BLaER1 (cell line): ENCODE data around the gene CAMK2A.
A peak's percentile ranks its signal among the peaks of the same experiment; 100 is the strongest.

Source experiments
- H3K27ac ChIP-seq: shearing (Covaris generic); formaldehyde crosslinking; 2 replicates; pipeline ENCODE4 v1.8.1; 2022
- H3K27me3 ChIP-seq: shearing (Covaris generic); formaldehyde crosslinking; 2 replicates; pipeline ENCODE4 v1.8.1; 2022
- H3K36me3 ChIP-seq: shearing (Covaris generic); formaldehyde crosslinking; 2 replicates; pipeline ENCODE4 v1.8.1; 2022
- H3K4me1 ChIP-seq: shearing (Covaris generic); formaldehyde crosslinking; 2 replicates; pipeline ENCODE4 v1.8.1; 2022
- H3K4me2 ChIP-seq: shearing (Covaris generic); formaldehyde crosslinking; 2 replicates; pipeline ENCODE4 v1.8.1; 2022
- H3K4me3 ChIP-seq: shearing (Covaris generic); formaldehyde crosslinking; 2 replicates; pipeline ENCODE4 v1.8.1; 2022
- H3K9ac ChIP-seq: shearing (Covaris generic); formaldehyde crosslinking; 2 replicates; pipeline ENCODE4 v1.8.1; 2022
- H3K9me3 ChIP-seq: shearing (Covaris generic); formaldehyde crosslinking; 2 replicates; pipeline ENCODE4 v1.8.1; 2022
- H4K20me1 ChIP-seq: shearing (Covaris generic); formaldehyde crosslinking; 2 replicates; pipeline ENCODE4 v1.8.1; 2022
- Cebpa-rat ChIP-seq: shearing (Covaris generic); IDR thresholded peaks from 2 replicates; pipeline ENCODE4 v1.8.1; 2022

The CAMK2A gene

DNA sequence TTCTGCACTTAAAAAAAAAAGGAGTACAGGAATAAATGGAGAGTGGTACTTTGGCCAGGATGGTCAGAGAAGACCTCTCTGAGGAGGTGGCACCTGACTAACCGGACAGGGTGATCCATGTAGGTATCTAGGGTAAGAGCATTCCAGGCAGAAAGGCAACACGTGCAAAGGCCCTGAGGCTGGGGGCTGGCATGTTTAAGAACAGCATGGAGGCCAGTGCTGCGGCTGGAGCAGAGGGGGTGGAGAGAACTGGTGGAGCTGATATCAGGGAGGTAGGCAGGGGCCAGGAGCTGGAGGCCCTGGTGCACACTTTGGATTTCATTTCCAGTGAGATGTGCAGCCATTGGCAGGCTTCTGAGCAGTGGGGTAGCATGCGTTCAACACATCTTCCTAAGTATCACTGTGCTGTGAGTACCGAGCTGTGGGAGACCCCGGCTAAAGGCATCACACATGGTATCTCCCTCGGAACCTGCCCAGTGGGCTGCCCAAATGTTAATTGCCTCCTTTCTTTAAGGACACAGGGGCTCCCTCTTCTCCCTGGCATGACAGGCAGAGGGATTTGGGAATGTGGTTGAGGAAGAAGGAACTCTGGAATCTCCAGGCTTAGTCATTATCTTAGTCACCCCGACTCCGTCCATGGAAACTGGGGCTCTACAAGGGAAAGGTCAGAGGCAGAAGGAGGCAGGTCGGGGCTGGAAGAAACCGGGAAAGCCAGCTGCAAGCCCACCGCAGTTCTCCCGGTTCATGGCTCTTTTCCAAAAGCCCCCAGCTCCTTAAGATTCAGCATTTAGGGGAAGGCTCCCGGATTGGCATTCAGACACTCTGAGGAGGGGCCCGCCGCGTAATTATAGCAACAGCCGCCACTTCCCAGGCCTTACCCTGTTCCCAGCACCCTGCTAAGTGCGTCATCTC is 81.1 kb downstream of the CAMK2A start:
- H3K4me3 ChIP-seq, result peak overlapping the region; percentile 41
- no peaks in the 10 kb centered on the region for H4K20me1 ChIP-seq
- no peaks in the 10 kb centered on the region for H3K36me3 ChIP-seq
- H3K9ac ChIP-seq, result 0 out of 2 replicates have a peak overlapping the region, but pooled peaks have one; percentile 35
- H3K27ac ChIP-seq, result no peak overlapping the region
- H3K9me3 ChIP-seq, result no peaks in the 10 kb centered on the region
- peaks cover 74% of the 10 kb centered on the region for H3K4me1 ChIP-seq
- H3K27me3 ChIP-seq, result 0 out of 2 replicates have a peak, but pooled peaks cover 5% of the 10 kb centered on the region
- H3K4me2 ChIP-seq, result peak overlapping the region; percentile 87
- TF ChIP-seq Cebpa-rat, result no peak

- H3K27ac ChIP-seq, result no peak overlapping the region
- 0 out of 2 replicates have a peak, but pooled peaks cover 5% of the 10 kb centered on the region for H3K27me3 ChIP-seq
- peaks cover 60% of the 10 kb centered on the region for H3K4me1 ChIP-seq
- no peak for TF ChIP-seq Cebpa-rat
- H3K4me3 ChIP-seq, result no peak overlapping the region
- no peaks in the 10 kb centered on the region for H3K9me3 ChIP-seq
- H3K9ac ChIP-seq, result no peak overlapping the region
- no peaks in the 10 kb centered on the region for H4K20me1 ChIP-seq
- H3K36me3 ChIP-seq, result no peaks in the 10 kb centered on the region
- H3K4me2 ChIP-seq, result peak overlapping the region; percentile 55
Measured at GRCh38 chr5:150206779-150207115, 82.8 kb downstream of the CAMK2A start.

GRCh38 chr5:150206098-150206778 is 83.3 kb downstream of the CAMK2A start:
- no peak for TF ChIP-seq Cebpa-rat
- Histone ChIP-seq H3K4me1 (peaks cover 56% of the 10 kb centered on the region), H3K27me3 (0 out of 2 replicates have a peak, but pooled peaks cover 5% of the 10 kb centered on the region), H3K27ac (no peak overlapping the region), H3K9ac (no peak overlapping the region), H4K20me1 (no peaks in the 10 kb centered on the region), H3K9me3 (no peaks in the 10 kb centered on the region), H3K4me2 (peak overlapping the region; percentile 55), H3K36me3 (no peaks in the 10 kb centered on the region), H3K4me3 (no peak overlapping the region)

DNA sequence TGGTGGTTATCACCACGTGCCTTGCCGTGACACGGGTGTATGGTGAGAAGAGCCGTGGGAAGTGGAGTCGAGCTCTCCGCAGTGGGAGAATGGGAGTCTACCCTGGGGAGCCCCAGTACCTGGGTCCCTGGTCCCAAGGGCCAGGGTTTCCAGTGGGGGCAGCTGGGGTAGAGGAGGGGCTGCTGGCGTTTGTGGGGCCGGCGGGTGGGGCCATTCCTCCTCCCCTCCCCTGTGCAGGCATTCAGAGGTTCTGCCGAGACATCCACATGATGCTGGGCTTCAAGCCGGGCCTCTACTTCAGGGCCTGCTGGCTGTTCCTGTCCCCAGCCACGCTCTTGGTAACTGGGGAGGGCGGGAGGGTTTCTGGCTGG is 85.0 kb downstream of the CAMK2A start:
- Histone ChIP-seq H3K4me2 (peak overlapping the region; percentile 45; the same call in 1 of the 2 replicates), H3K27ac (no peak overlapping the region), H3K4me3 (no peak overlapping the region), H3K27me3 (0 out of 2 replicates have a peak, but pooled peaks cover 5% of the 10 kb centered on the region), H3K4me1 (peaks cover 39% of the 10 kb centered on the region), H3K9me3 (no peaks in the 10 kb centered on the region), H4K20me1 (no peaks in the 10 kb centered on the region), H3K36me3 (no peaks in the 10 kb centered on the region), H3K9ac (no peak overlapping the region)
- TF ChIP-seq Cebpa-rat, result no peak

- Histone ChIP-seq H3K27ac (no peak overlapping the region), H3K4me2 (peak overlapping the region; percentile 45), H3K4me1 (peaks cover 33% of the 10 kb centered on the region), H3K9me3 (no peaks in the 10 kb centered on the region), H3K27me3 (0 out of 2 replicates have a peak, but pooled peaks cover 5% of the 10 kb centered on the region), H3K4me3 (no peak overlapping the region), H4K20me1 (no peaks in the 10 kb centered on the region), H3K9ac (no peak overlapping the region), H3K36me3 (no peaks in the 10 kb centered on the region)
- TF ChIP-seq Cebpa-rat, result no peak
Measured at GRCh38 chr5:150203832-150204589, 85.6 kb downstream of the CAMK2A start.

DNA sequence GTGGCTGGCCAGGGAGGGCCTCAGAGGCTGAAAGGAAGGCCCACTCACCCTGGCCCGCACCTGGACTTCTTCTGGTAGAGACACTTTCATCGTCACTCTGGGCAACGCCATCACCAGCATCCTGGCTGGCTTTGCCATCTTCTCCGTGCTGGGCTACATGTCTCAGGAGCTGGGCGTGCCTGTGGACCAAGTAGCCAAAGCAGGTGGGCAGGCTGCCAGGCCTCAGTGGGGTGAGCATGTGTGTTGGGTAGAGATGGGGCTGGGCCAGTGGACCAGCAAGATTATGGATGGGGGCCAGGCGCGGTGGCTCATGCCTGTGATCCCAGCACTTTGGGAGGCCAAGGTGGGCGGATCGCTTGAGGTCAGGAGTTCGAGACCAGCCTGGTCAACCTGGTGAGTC is 87.1 kb downstream of the CAMK2A start:
- H3K27ac ChIP-seq, result no peak overlapping the region
- peaks cover 22% of the 10 kb centered on the region for H3K4me1 ChIP-seq
- TF ChIP-seq Cebpa-rat, result no peak
- H3K27me3 ChIP-seq, result no peaks in the 10 kb centered on the region
- no peak overlapping the region for H3K9ac ChIP-seq
- no peaks in the 10 kb centered on the region for H3K9me3 ChIP-seq
- H3K4me2 ChIP-seq, result no peak overlapping the region
- H3K36me3 ChIP-seq, result no peaks in the 10 kb centered on the region
- no peaks in the 10 kb centered on the region for H4K20me1 ChIP-seq
- H3K4me3 ChIP-seq, result no peak overlapping the region

DNA sequence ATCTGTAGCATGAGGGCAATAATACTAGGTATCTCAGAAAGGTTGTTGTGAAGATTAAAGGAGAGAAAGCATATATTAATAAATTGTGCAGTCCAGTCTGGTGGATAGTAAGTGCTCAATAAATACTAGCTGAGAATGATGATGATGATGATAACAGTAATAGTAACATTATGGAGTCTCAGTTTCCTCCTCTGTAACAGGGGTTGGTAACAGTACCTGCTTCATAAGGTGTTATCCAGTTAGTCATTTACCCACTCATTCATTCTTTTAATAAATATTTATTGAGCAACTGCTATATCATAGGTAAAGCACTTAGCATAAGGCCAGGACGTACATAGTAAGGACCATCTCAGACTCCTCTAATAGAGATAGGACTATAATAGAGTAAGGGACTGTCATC is 92.1 kb downstream of the CAMK2A start:
- no peak for TF ChIP-seq Cebpa-rat
- no peak overlapping the region for H3K4me3 ChIP-seq
- no peak overlapping the region for H3K27ac ChIP-seq
- H3K9ac ChIP-seq, result no peak overlapping the region
- no peaks in the 10 kb centered on the region for H4K20me1 ChIP-seq
- H3K27me3 ChIP-seq, result peaks cover 12% of the 10 kb centered on the region
- no peak overlapping the region for H3K4me2 ChIP-seq
- no peaks in the 10 kb centered on the region for H3K9me3 ChIP-seq
- H3K36me3 ChIP-seq, result no peaks in the 10 kb centered on the region
- no peaks in the 10 kb centered on the region for H3K4me1 ChIP-seq

- H3K9ac ChIP-seq, result no peak overlapping the region
- H3K27ac ChIP-seq, result no peak overlapping the region
- no peak overlapping the region for H3K4me3 ChIP-seq
- no peaks in the 10 kb centered on the region for H3K9me3 ChIP-seq
- no peaks in the 10 kb centered on the region for H3K36me3 ChIP-seq
- H4K20me1 ChIP-seq, result no peaks in the 10 kb centered on the region
- no peak overlapping the region for H3K4me2 ChIP-seq
- TF ChIP-seq Cebpa-rat, result no peak
- H3K27me3 ChIP-seq, result peaks cover 17% of the 10 kb centered on the region
- H3K4me1 ChIP-seq, result no peaks in the 10 kb centered on the region
Measured at GRCh38 chr5:150196986-150197385, 92.6 kb downstream of the CAMK2A start.

- H3K27me3 ChIP-seq, result peaks cover 21% of the 10 kb centered on the region
- no peak overlapping the region for H3K4me3 ChIP-seq
- no peaks in the 10 kb centered on the region for H4K20me1 ChIP-seq
- H3K9me3 ChIP-seq, result no peaks in the 10 kb centered on the region
- H3K4me2 ChIP-seq, result no peak overlapping the region
- H3K9ac ChIP-seq, result no peak overlapping the region
- no peak overlapping the region for H3K27ac ChIP-seq
- no peaks in the 10 kb centered on the region for H3K4me1 ChIP-seq
- no peak for TF ChIP-seq Cebpa-rat
- H3K36me3 ChIP-seq, result no peaks in the 10 kb centered on the region
Measured at GRCh38 chr5:150196514-150196913, 93.1 kb downstream of the CAMK2A start.
